Natural killer cell (primary cell): ENCODE results near the gene MRPL53. TPM values are rescaled to one million over a fixed set of nuclear protein-coding genes. Genes with fewer than 3 reads are reported as not detected.
A peak's percentile ranks its signal among the peaks of the same experiment; 100 is the strongest.

Experiments
- ATAC-seq, 3 donors: fragments of 150-1000 bp in 2 of 3; fragments of 200-7000 bp in 1 of 3; cut with Tn5 transposase; 1 replicate in 1 of 3; 2 replicates in 2 of 3; pipeline ENCODE4 v1.10.0; 2021; ENCODE audit warnings: mild to moderate bottlenecking in 2 of 3, moderate library complexity in 2 of 3
- DNase-seq, 2 donors: peaks; one replicate each; pipeline versions ENCODE4 v3.0.0 to v3.0.0-alpha.2; 2013 to 2021; ENCODE audit warnings: mixed read lengths in 1 of 2
- H3K27ac ChIP-seq: one replicate; pipeline ENCODE4 v1.5.1; 2013; ENCODE audit warnings: mild to moderate bottlenecking, low read length
- H3K27me3 ChIP-seq: one replicate; pipeline ENCODE4 v1.6.1; 2013; ENCODE audit warnings: low read length; ENCODE audit not compliant: control insufficient read depth, insufficient read depth
- H3K36me3 ChIP-seq: one replicate; pipeline ENCODE4 v1.6.1; 2013; ENCODE audit warnings: low read length; ENCODE audit not compliant: control insufficient read depth, insufficient read depth
- H3K4me1 ChIP-seq: one replicate; pipeline ENCODE4 v1.6.1; 2013; ENCODE audit warnings: low read length; ENCODE audit not compliant: control insufficient read depth, insufficient read depth
- H3K4me3 ChIP-seq: one replicate; pipeline ENCODE4 v1.5.1; 2013; ENCODE audit warnings: low read length
- H3K9me3 ChIP-seq: one replicate; pipeline ENCODE4 v1.6.1; 2013; ENCODE audit warnings: low read length; ENCODE audit not compliant: control insufficient read depth, insufficient read depth
- H3K27ac Mint-ChIP-seq, 2 donors: one replicate each; pipeline ENCODE4 v1.8.0; 2022; ENCODE audit warnings: mild to moderate bottlenecking in 2 of 2, mixed read lengths in 2 of 2, moderate library complexity in 1 of 2
- H3K27me3 Mint-ChIP-seq, 2 donors: one replicate each; pipeline ENCODE4 v1.8.0; 2022; ENCODE audit warnings: low read depth in 2 of 2, mixed read lengths in 2 of 2
- H3K36me3 Mint-ChIP-seq: one replicate; pipeline ENCODE4 v1.8.0; 2022; ENCODE audit warnings: mixed read lengths
- H3K4me1 Mint-ChIP-seq, 2 donors: one replicate each; pipeline ENCODE4 v1.8.0; 2022; ENCODE audit warnings: mixed read lengths in 2 of 2
- H3K4me3 Mint-ChIP-seq: one replicate; pipeline ENCODE4 v1.8.0; 2022; ENCODE audit warnings: mild to moderate bottlenecking, moderate library complexity, mixed read lengths
- H3K9me3 Mint-ChIP-seq, 2 donors: one replicate each; pipeline ENCODE4 v1.8.0; 2022; ENCODE audit warnings: mixed read lengths in 2 of 2
- CTCF ChIP-seq: fragments of 200-600 bp; IDR thresholded peaks from one replicate; pipeline ENCODE4 v1.8.0; 2022; ENCODE audit warnings: antibody characterized with exemption
- WGBS: methylation state at CpG from one replicate; pipeline ENCODE4 v1.1.7; 2013; ENCODE audit warnings: missing lambda C conversion rate; ENCODE audit not compliant: insufficient coverage; 5-methylcytosine and 5-hydroxymethylcytosine counted together
- intact Hi-C: fragments of 100-400 bp; cut with micrococcal nuclease; formaldehyde crosslinking; loops from one replicate; pipeline ENCODE4 v1.14.2; 2022
- total RNA-seq, 4 donors: library from RNA; stranded (reverse); fragments of 120-200 nt in 1 of 4; gene quantifications; one replicate each; pipeline versions ENCODE4 v1.2.3 to v1.2.4, GENCODE V29; 2013 to 2022

The MRPL53 gene
- total RNA-seq, 3 donors from 2014 or later (not counting 1 experiment from before 2014, with no cell fraction given), result 42.4 to 49.7 (median 42.4) TPM

- 88% methylated on average over 1 of the region's 3 CpGs for WGBS
- Histone ChIP-seq H3K4me1 (peaks cover 58% of the 10 kb centered on the region), H3K27ac (no peak overlapping the region), H3K9me3 (no peaks in the 10 kb centered on the region), H3K36me3 (peaks cover 7% of the 10 kb centered on the region), H3K4me3 (no peak overlapping the region), H3K27me3 (peaks cover 5% of the 10 kb centered on the region)
- no peaks in the 10 kb centered on the region for H3K36me3 Mint-ChIP-seq
- peak overlapping the region; percentile 84 to 90 for H3K27ac Mint-ChIP-seq
- DNase-seq, result no peak
- H3K9me3 Mint-ChIP-seq, result no peaks in the 10 kb centered on the region
- TF ChIP-seq CTCF, result no peak
- peak overlapping the region; percentile 80 for H3K4me3 Mint-ChIP-seq
- H3K4me1 Mint-ChIP-seq, result peaks cover 46 to 74% of the 10 kb centered on the region in 2 donors
- no peak for ATAC-seq
- peaks cover 0 to 9% of the 10 kb centered on the region in 2 donors for H3K27me3 Mint-ChIP-seq
- intact Hi-C loops, result no loop called here
Measured at GRCh38 chr2:74504591-74504990, 32.1 kb upstream of the MRPL53 start.

DNA sequence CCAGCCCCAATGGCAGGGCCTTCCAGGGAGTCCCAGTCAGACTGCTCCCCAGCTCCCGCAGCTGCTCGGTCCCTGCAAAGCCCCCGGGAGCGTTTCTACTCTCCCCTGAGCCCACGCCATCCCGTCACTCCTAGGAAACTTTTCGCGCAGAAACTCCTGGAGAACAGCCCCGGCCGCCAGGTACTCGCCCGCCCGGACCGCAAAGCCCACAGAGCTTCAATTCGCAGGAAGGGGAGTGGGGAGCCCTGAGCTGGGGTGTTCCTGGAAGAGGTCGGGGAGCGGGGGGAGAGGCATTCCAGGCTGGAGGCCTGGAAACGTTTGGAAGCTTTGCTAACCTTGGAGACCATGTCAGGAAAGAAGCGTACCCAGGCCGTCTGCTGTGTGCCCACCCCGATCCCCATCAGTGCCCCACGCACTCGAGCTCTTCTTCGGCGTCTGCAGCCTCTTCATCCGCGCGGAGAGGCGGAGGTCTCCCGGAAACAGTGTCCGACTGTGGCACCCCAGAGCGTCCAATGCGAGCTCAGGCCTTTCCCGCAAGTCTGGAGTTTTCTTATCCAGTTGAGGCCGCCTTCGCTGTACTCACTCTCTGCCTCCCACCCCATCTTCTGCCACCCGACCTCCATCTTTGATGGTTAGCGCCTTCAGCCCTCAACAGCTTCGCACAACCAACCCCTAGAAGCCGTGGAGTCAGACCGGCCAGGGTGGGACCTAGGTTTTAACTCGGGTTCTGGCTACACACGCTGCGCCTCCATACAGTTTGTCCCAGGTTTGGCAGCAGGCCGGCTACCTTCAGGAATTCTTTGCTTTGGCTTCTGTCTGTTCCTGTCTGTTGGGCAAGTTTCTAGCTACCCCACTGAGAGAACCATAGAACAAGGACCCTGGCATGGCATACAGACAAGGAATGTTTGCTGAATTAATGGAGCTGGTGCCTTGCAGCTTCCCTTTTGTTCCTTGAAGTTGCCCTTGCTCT, 31.3 kb upstream of the MRPL53 start:
- WGBS, result 63% methylated on average over 45 of the region's 45 CpGs
- peak overlapping the region; percentile 88 for H3K4me3 Mint-ChIP-seq
- H3K36me3 Mint-ChIP-seq, result no peaks in the 10 kb centered on the region
- peaks cover 51 to 82% of the 10 kb centered on the region in 2 donors for H3K4me1 Mint-ChIP-seq
- intact Hi-C loops, result loop anchor here (1.0 kb wide), 1 partner anchor 20 kb away; the partner anchor contains the start of gene TTC31
- H3K27ac Mint-ChIP-seq, result peak overlapping the region; percentile 84 to 90
- Histone ChIP-seq H3K9me3 (no peaks in the 10 kb centered on the region), H3K36me3 (peaks cover 7% of the 10 kb centered on the region), H3K4me3 (peak overlapping the region; percentile 57), H3K27ac (peak overlapping the region; percentile 74), H3K27me3 (peaks cover 5% of the 10 kb centered on the region), H3K4me1 (peaks cover 66% of the 10 kb centered on the region)
- no peaks in the 10 kb centered on the region for H3K9me3 Mint-ChIP-seq
- no peak for TF ChIP-seq CTCF
- H3K27me3 Mint-ChIP-seq, result peaks cover 0 to 8% of the 10 kb centered on the region in 2 donors
- DNase-seq (no peak), ATAC-seq (no peak)

DNA sequence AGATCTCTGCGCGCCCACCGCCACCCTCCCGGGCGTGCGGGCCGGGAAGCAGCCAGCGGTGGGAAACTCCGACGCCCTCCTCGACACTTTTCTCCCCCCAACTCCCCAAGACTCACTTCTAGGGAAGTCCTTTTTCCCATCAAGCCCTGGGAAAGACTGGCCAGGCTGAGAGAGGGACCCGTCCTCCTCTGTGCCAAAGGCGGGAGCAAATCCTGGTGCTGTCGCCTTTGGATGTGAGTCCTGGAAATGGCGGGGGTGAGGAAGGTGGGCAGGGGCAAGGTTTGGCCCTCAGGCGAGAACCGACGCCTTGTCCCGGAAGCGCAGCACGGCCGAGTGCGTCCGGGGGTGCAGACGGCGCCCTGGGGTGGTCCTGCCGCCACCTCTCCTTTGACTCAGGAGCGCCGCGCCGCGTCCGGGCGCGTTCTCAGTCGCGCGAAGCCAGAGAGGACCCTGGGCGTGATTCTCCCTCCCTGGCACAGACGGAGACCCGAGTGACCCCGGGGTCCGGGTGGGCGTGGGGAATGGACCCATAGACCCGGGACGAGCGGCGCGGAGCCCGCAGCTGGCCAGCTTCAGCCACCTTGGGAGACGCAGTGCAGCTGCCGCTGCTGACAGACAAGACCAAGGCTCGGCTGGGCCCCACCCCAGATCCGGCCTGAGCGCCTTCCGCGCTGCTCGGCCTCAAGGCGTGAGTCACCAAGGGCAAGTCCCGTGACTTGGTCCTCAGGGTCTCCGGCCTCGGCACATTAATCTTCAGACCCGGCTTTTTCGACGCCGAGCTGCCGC, 30.4 kb upstream of the MRPL53 start:
- Histone ChIP-seq H3K36me3 (peaks cover 7% of the 10 kb centered on the region), H3K9me3 (no peaks in the 10 kb centered on the region), H3K27me3 (peaks cover 5% of the 10 kb centered on the region), H3K27ac (peak overlapping the region; percentile 74), H3K4me3 (peak overlapping the region; percentile 57), H3K4me1 (peaks cover 68% of the 10 kb centered on the region)
- H3K27ac Mint-ChIP-seq, result peak overlapping the region; percentile 84 to 90
- H3K27me3 Mint-ChIP-seq, result peaks cover 0 to 8% of the 10 kb centered on the region in 2 donors
- TF ChIP-seq CTCF, result peak; percentile 19
- DNase-seq (peak; percentile 56 to 72), ATAC-seq (peak; percentile 43 to 56 (median 48))
- intact Hi-C loops, result loop anchor here (1.0 kb wide), 1 partner anchor 20 kb away; the partner anchor contains the start of gene TTC31
- no peaks in the 10 kb centered on the region for H3K9me3 Mint-ChIP-seq
- no peaks in the 10 kb centered on the region for H3K36me3 Mint-ChIP-seq
- H3K4me3 Mint-ChIP-seq, result peak overlapping the region; percentile 88
- peaks cover 51 to 84% of the 10 kb centered on the region in 2 donors for H3K4me1 Mint-ChIP-seq
- under 1% methylated on average over 67 of the region's 67 CpGs for WGBS
